GM23248 (cell line): ENCODE data around the gene EPB41L5. TPM values are rescaled to one million over a fixed set of nuclear protein-coding genes. Genes with fewer than 3 reads are reported as not detected.

Experiments
- DNase-seq: peaks from one replicate; pipeline ENCODE4 v3.0.0-alpha.2; 2015
- H2AFZ ChIP-seq: fragments of 200-600 bp; sonication (generic); 2 replicates; pipeline ENCODE4 v1.6.1; 2016; ENCODE audit warnings: antibody characterized with exemption
- H3F3A ChIP-seq: fragments of 200-600 bp; sonication (generic); 2 replicates; pipeline ENCODE4 v1.6.1; 2016; ENCODE audit warnings: mild to moderate bottlenecking, antibody characterized with exemption, mixed run types; ENCODE audit not compliant: insufficient read depth
- H3K27ac ChIP-seq: fragments of 200-600 bp; sonication (generic); 2 replicates; pipeline ENCODE4 v1.5.1; 2016; ENCODE audit warnings: mild to moderate bottlenecking
- H3K27me3 ChIP-seq: fragments of 200-600 bp; sonication (generic); replicated peaks from 2 replicates; pipeline ENCODE4 v1.6.1; 2016; ENCODE audit warnings: mild to moderate bottlenecking; ENCODE audit not compliant: insufficient read depth
- H3K36me3 ChIP-seq: fragments of 200-600 bp; sonication (generic); 2 replicates; pipeline ENCODE4 v1.6.1; 2016; ENCODE audit warnings: low read depth, mild to moderate bottlenecking
- H3K4me1 ChIP-seq: fragments of 200-600 bp; sonication (generic); 2 replicates; pipeline ENCODE4 v1.6.1; 2016; ENCODE audit warnings: mild to moderate bottlenecking; ENCODE audit not compliant: insufficient read depth
- H3K4me2 ChIP-seq: fragments of 200-600 bp; sonication (generic); one replicate; pipeline ENCODE4 v1.6.1; 2016; ENCODE audit warnings: mild to moderate bottlenecking; ENCODE audit not compliant: unreplicated experiment
- H3K4me3 ChIP-seq: fragments of 200-600 bp; sonication (generic); 2 replicates; pipeline ENCODE4 v1.5.1; 2016; ENCODE audit warnings: mild to moderate bottlenecking
- H3K79me2 ChIP-seq: fragments of 200-600 bp; sonication (generic); 2 replicates; pipeline ENCODE4 v1.6.1; 2016; ENCODE audit warnings: mild to moderate bottlenecking; ENCODE audit not compliant: insufficient read depth
- H3K9ac ChIP-seq: fragments of 200-600 bp; sonication (generic); 2 replicates; pipeline ENCODE4 v1.6.1; 2016; ENCODE audit warnings: mild to moderate bottlenecking
- H3K9me2 ChIP-seq: fragments of 200-600 bp; sonication (generic); 2 replicates; pipeline ENCODE4 v1.6.1; 2016; ENCODE audit warnings: mixed run types, mild to moderate bottlenecking, moderate library complexity; ENCODE audit not compliant: insufficient read depth
- H3K9me3 ChIP-seq: fragments of 200-600 bp; sonication (generic); one replicate; pipeline ENCODE4 v1.6.1; 2017; ENCODE audit warnings: low read depth
- H4K20me1 ChIP-seq: fragments of 200-600 bp; sonication (generic); 2 replicates; pipeline ENCODE4 v1.6.0; 2016; ENCODE audit not compliant: insufficient read depth
- EZH2 ChIP-seq: fragments of 200-600 bp; sonication (generic); IDR thresholded peaks from 2 replicates; pipeline ENCODE4 v1.6.1; 2018; ENCODE audit warnings: antibody characterized with exemption, mild to moderate bottlenecking; ENCODE audit not compliant: insufficient read depth, poor library complexity, severe bottlenecking
- EZH2phosphoT487 ChIP-seq: fragments of 200-600 bp; sonication (generic); IDR thresholded peaks from 2 replicates; pipeline ENCODE4 v1.6.1; 2018; ENCODE audit warnings: antibody characterized with exemption, moderate library complexity, mild to moderate bottlenecking, low read depth; ENCODE audit not compliant: insufficient read depth
- WGBS, 2 experiments: methylation state at CpG; one replicate each; pipeline ENCODE4 v1.1.6; 2015 to 2017; ENCODE audit warnings: low lambda C conversion rate in 2 of 2, low coverage in 1 of 2; ENCODE audit errors: missing lambda C conversion rate in 2 of 2; 5-methylcytosine and 5-hydroxymethylcytosine counted together
- in situ Hi-C: fragments of 300-500 bp; cut with MboI; formaldehyde crosslinking; loops from 2 replicates; pipeline ENCODE4 v1.15.0; 2020
- polyA plus RNA-seq: library from polyadenylated mRNA; unstranded; fragments of >200 nt; fragmentation: Nextera tagmentation; extraction: Ambion mirVana; gene quantifications from 2 replicates; pipeline ENCODE4 v1.2.1, GENCODE V29; 2016
- total RNA-seq: library from RNA; depleted of rRNA; stranded (reverse); fragments of >200 nt; shearing (Covaris generic); gene quantifications from 2 replicates; pipeline ENCODE4 v1.2.3, GENCODE V29; 2014

EPB41L5 gene
- total and polyA plus RNA-seq, 2 experiments from 2014 or later, result 3.0 to 4.0 TPM

- no peak for DNase-seq
- no peaks in the 10 kb centered on the region for H4K20me1 ChIP-seq
- no peak overlapping the region for H3K9ac ChIP-seq
- in situ Hi-C loops, result no loop called here
- H3F3A ChIP-seq, result no peaks in the 10 kb centered on the region
- H3K36me3 ChIP-seq, result no peaks in the 10 kb centered on the region
- no peak overlapping the region for H3K4me3 ChIP-seq
- H2AFZ ChIP-seq, result no peak overlapping the region
- no peaks in the 10 kb centered on the region for H3K79me2 ChIP-seq
- H3K9me3 ChIP-seq, result no peaks in the 10 kb centered on the region
- no peaks in the 10 kb centered on the region for H3K4me1 ChIP-seq
- WGBS, 2 experiments, result 92 to 93% methylated on average over 11 of the region's 11 CpGs
- H3K27ac ChIP-seq, result no peak overlapping the region
- no peaks in the 10 kb centered on the region for H3K27me3 ChIP-seq
- no peak overlapping the region for H3K4me2 ChIP-seq
- TF ChIP-seq EZH2 (no peak), EZH2phosphoT487 (no peak)
- no peaks in the 10 kb centered on the region for H3K9me2 ChIP-seq
Measured at GRCh38 chr2:120005834-120006521, 6.9 kb upstream of the EPB41L5 start.

GRCh38 chr2:120007851-120008250 is 5.0 kb upstream of the EPB41L5 start:
- H3K9me2 ChIP-seq, result no peaks in the 10 kb centered on the region
- 96 to 99% methylated on average over 4 of the region's 4 CpGs for WGBS, 2 experiments

GRCh38 chr2:120012363-120012762 is 514 bp upstream of the EPB41L5 start:
- Histone ChIP-seq H3K4me1 (no peaks in the 10 kb centered on the region), H3K27me3 (no peaks in the 10 kb centered on the region), H3K9me2 (no peaks in the 10 kb centered on the region), H3K4me2 (peak overlapping the region; percentile 92), H3K9me3 (no peaks in the 10 kb centered on the region), H4K20me1 (no peaks in the 10 kb centered on the region), H3K4me3 (peak overlapping the region; percentile 84), H3K27ac (no peak overlapping the region), H3F3A (no peaks in the 10 kb centered on the region), H3K36me3 (no peaks in the 10 kb centered on the region), H3K9ac (peak overlapping the region; percentile 73), H3K79me2 (no peaks in the 10 kb centered on the region), H2AFZ (peak overlapping the region; percentile 96)
- DNase-seq, result peak; percentile 12
- TF ChIP-seq EZH2, result no peak
- no peak for TF ChIP-seq EZH2phosphoT487
- WGBS, 2 experiments, result 8 to 10% methylated on average over 8 of the region's 8 CpGs
- in situ Hi-C loops, result no loop called here

More at GRCh38 chr2:120007851-120008250, 5.0 kb upstream of the EPB41L5 start:
- H3K27me3 ChIP-seq, result no peaks in the 10 kb centered on the region
- H4K20me1 ChIP-seq, result no peaks in the 10 kb centered on the region
- no peak for TF ChIP-seq EZH2
- TF ChIP-seq EZH2phosphoT487, result no peak
- no peak overlapping the region for H2AFZ ChIP-seq
- H3K27ac ChIP-seq, result no peak overlapping the region
- no peaks in the 10 kb centered on the region for H3K36me3 ChIP-seq
- in situ Hi-C loops, result no loop called here
- no peaks in the 10 kb centered on the region for H3K9me3 ChIP-seq
- no peak for DNase-seq
- no peak overlapping the region for H3K9ac ChIP-seq
- H3F3A ChIP-seq, result no peaks in the 10 kb centered on the region
- H3K4me3 ChIP-seq, result no peak overlapping the region
- no peak overlapping the region for H3K4me2 ChIP-seq
- no peaks in the 10 kb centered on the region for H3K79me2 ChIP-seq
- no peaks in the 10 kb centered on the region for H3K4me1 ChIP-seq

GRCh38 chr2:120013597-120014223 is 833 bp downstream of the EPB41L5 start:
- TF ChIP-seq EZH2phosphoT487 (no peak), EZH2 (no peak)
- Histone ChIP-seq H3K4me3 (peak overlapping the region; percentile 84), H3K9ac (peak overlapping the region; percentile 73), H3K27me3 (no peaks in the 10 kb centered on the region), H3K4me2 (peak overlapping the region; percentile 92), H3K27ac (no peak overlapping the region), H3K9me2 (no peaks in the 10 kb centered on the region), H3F3A (no peaks in the 10 kb centered on the region), H3K9me3 (no peaks in the 10 kb centered on the region), H3K79me2 (no peaks in the 10 kb centered on the region), H2AFZ (peak overlapping the region; percentile 96), H3K4me1 (no peaks in the 10 kb centered on the region), H4K20me1 (no peaks in the 10 kb centered on the region), H3K36me3 (no peaks in the 10 kb centered on the region)
- in situ Hi-C loops, result no loop called here
- WGBS, 2 experiments, result 11 to 12% methylated on average over 17 of the region's 17 CpGs
- peak; percentile 8 for DNase-seq
